Upper lobe of left lung (tissue), 6 donors: ENCODE data around the gene ZNF618. TPM values are rescaled to one million over a fixed set of nuclear protein-coding genes. Genes with fewer than 3 reads are reported as not detected.
A peak's percentile ranks its signal among the peaks of the same experiment; 100 is the strongest.

Experiments used
- ATAC-seq, 2 donors: fragments of 200-7000 bp; cut with Tn5 transposase; one replicate each; pipeline ENCODE4 v1.9.1; 2022; ENCODE audit warnings: mild to moderate bottlenecking in 2 of 2, moderate library complexity in 2 of 2; ENCODE audit not compliant: low FRiP score in 2 of 2
- DNase-seq, 2 donors: peaks; one replicate each; pipeline ENCODE4 v3.0.0-alpha.2; 2019 to 2020
- H3K27ac ChIP-seq, 4 donors: fragments of 200-600 bp; sonication (generic); one replicate each; pipeline ENCODE4 v1.5.1; 2016 to 2019
- H3K27me3 ChIP-seq, 4 donors: fragments of 200-600 bp; sonication (generic); one replicate each; pipeline ENCODE4 v1.5.1; 2017 to 2019
- H3K36me3 ChIP-seq, 4 donors: fragments of 200-600 bp; sonication (generic); one replicate each; pipeline ENCODE4 v1.5.1; 2016 to 2019
- H3K4me1 ChIP-seq, 4 donors: fragments of 200-600 bp; sonication (generic); one replicate each; pipeline ENCODE4 v1.5.1; 2018 to 2019
- H3K4me3 ChIP-seq, 4 donors: fragments of 200-600 bp; sonication (generic); one replicate each; pipeline ENCODE4 v1.5.1; 2017 to 2019; ENCODE audit warnings: mild to moderate bottlenecking in 2 of 4, moderate library complexity in 1 of 4
- H3K9me3 ChIP-seq, 4 donors: fragments of 200-600 bp; sonication (generic); one replicate each; pipeline ENCODE4 v1.5.1; 2018 to 2019
- CTCF ChIP-seq, 6 experiments: fragments of 450-650 bp in 4 of 6; fragments of 200-600 bp in 2 of 6; sonication (generic) in 2 of 6; IDR thresholded peaks; one replicate each; pipeline ENCODE4 v1.5.1; 2016 to 2019; ENCODE audit warnings: antibody characterized with exemption in 6 of 6
- EP300 ChIP-seq, 4 donors: sonication (generic); formaldehyde crosslinking; IDR thresholded peaks; one replicate each; pipeline ENCODE4 v1.5.1; 2017; ENCODE audit warnings: antibody characterized with exemption in 4 of 4, control low read depth in 2 of 4
- POLR2A ChIP-seq, 4 donors: fragments of 450-650 bp; IDR thresholded peaks; one replicate each; pipeline ENCODE4 v1.5.1; 2016 to 2017; ENCODE audit warnings: antibody characterized with exemption in 4 of 4, mild to moderate bottlenecking in 2 of 4
- POLR2AphosphoS5 ChIP-seq, 2 donors: sonication (generic); formaldehyde crosslinking; IDR thresholded peaks; one replicate each; pipeline ENCODE4 v1.5.1; 2017; ENCODE audit warnings: antibody characterized with exemption in 2 of 2
- WGBS, 2 donors: methylation state at CpG; one replicate each; pipeline ENCODE4 v1.1.5; 2017 to 2018; 5-methylcytosine and 5-hydroxymethylcytosine counted together
- total RNA-seq, 6 donors: library from RNA; depleted of rRNA in 4 of 6; stranded (reverse); fragments of >200 nt in 4 of 6; gene quantifications; one replicate each; pipeline versions ENCODE4 v1.1.0 to v1.2.1, GENCODE V29; 2016 to 2021
- donor health status: DM: no; HTN: no; CAD: no; lungs with moderate emphysema.
- donor health status: DM: no; HTN: yes; CAD: no; lungs with severe emphysema.

Gene ZNF618
- total RNA-seq, 6 donors from 2014 or later: 3.2 to 11.6 (median 9.1) TPM

- H3K9me3 ChIP-seq: no peaks in the 10 kb centered on the region
- no peak overlapping the region for H3K27ac ChIP-seq
- H3K27me3 ChIP-seq: no peaks in the 10 kb centered on the region
- peaks cover 17 to 23% (median 19%) of the 10 kb centered on the region in 4 donors for H3K4me1 ChIP-seq
- DNase-seq (no peak), ATAC-seq (no peak)
- TF ChIP-seq CTCF (IDR thresholded peaks at IDR 0.05) (no peak), POLR2AphosphoS5 (IDR thresholded peaks at IDR 0.05) (no peak), POLR2A (IDR thresholded peaks at IDR 0.05) (no peak), EP300 (IDR thresholded peaks at IDR 0.05) (no peak)
- WGBS, 2 donors: 87 to 90% methylated on average over 10 to 12 of the region's 12 CpGs
- H3K36me3 ChIP-seq: peaks cover 0 to 9% (median 2%) of the 10 kb centered on the region in 4 donors
- H3K4me3 ChIP-seq: no peak overlapping the region
Observed at GRCh38 chr9:113987526-113987925, 111.4 kb downstream of the ZNF618 start.

DNA sequence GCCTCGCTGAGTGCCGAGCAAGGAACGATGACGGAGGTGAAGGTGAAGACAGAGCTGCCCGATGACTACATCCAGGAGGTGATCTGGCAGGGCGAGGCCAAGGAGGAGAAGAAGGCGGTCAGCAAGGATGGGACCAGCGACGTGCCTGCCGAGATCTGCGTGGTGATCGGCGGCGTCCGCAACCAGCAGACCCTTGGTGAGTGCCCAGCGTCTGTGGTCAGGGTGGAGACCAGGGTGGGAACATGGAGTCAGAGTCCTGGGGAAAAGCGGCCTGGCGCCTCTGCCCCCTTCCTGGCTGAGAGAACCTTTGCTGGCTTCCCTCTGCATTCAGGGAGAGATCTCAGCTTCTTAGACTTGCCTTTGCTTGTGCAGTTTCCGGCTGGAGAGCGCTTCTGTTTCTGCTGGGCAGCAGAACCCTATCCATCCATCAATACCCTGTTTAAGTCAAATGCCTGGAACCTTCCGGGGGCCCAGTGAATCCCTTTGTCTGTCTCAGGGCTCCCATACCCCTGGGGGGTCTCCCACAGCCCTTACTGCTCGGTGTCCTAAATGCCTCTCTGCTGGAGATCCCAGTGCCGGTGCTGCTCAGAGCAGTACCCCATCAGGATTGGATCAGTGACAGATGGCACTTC, 112.4 kb downstream of the ZNF618 start:
- H3K27me3 ChIP-seq: no peaks in the 10 kb centered on the region
- 94 to 97% methylated on average over 20 to 23 of the region's 23 CpGs for WGBS, 2 donors
- peak in 1 of 2 donors; percentile 78 for DNase-seq
- H3K4me3 ChIP-seq: no peak overlapping the region
- H3K9me3 ChIP-seq: no peaks in the 10 kb centered on the region
- H3K27ac ChIP-seq: peak overlapping the region in 1 of 4 donors; percentile 35
- peaks cover 0 to 9% (median 2%) of the 10 kb centered on the region in 4 donors for H3K36me3 ChIP-seq
- ATAC-seq: no peak
- no peak for TF ChIP-seq EP300 (IDR thresholded peaks at IDR 0.05)
- TF ChIP-seq POLR2AphosphoS5 (IDR thresholded peaks at IDR 0.05): no peak
- no peak for TF ChIP-seq CTCF (IDR thresholded peaks at IDR 0.05)
- TF ChIP-seq POLR2A (IDR thresholded peaks at IDR 0.05): no peak
- H3K4me1 ChIP-seq: peaks cover 27 to 32% (median 29%) of the 10 kb centered on the region in 4 donors

GRCh38 chr9:113989017-113989713, 113.1 kb downstream of the ZNF618 start:
- peak overlapping the region in 1 of 4 donors; percentile 35 for H3K27ac ChIP-seq
- no peaks in the 10 kb centered on the region for H3K9me3 ChIP-seq
- peak in 1 of 2 donors; percentile 45 for DNase-seq
- TF ChIP-seq POLR2A (IDR thresholded peaks at IDR 0.05) (no peak), POLR2AphosphoS5 (IDR thresholded peaks at IDR 0.05) (peak; percentile 30 to 41)
- H3K27me3 ChIP-seq: no peaks in the 10 kb centered on the region
- peaks cover 0 to 9% (median 2%) of the 10 kb centered on the region in 4 donors for H3K36me3 ChIP-seq
- 83 to 91% methylated on average over 12 of the region's 12 CpGs for WGBS, 2 donors
- H3K4me1 ChIP-seq: peaks cover 34 to 39% (median 35%) of the 10 kb centered on the region in 4 donors
- ATAC-seq: peak in 1 of 2 donors; percentile 71
- no peak overlapping the region for H3K4me3 ChIP-seq

GRCh38 chr9:113989714-113990569, 113.8 kb downstream of the ZNF618 start:
- DNase-seq: peak in 1 of 2 donors; percentile 13
- Histone ChIP-seq H3K27me3 (no peaks in the 10 kb centered on the region), H3K36me3 (peaks cover 0 to 9% (median 2%) of the 10 kb centered on the region in 4 donors), H3K4me1 (peaks cover 40 to 45% (median 41%) of the 10 kb centered on the region in 4 donors), H3K9me3 (no peaks in the 10 kb centered on the region), H3K27ac (no peak overlapping the region), H3K4me3 (no peak overlapping the region)
- no peak for TF ChIP-seq POLR2AphosphoS5 (IDR thresholded peaks at IDR 0.05)
- no peak for TF ChIP-seq CTCF (IDR thresholded peaks at IDR 0.05)
- no peak for TF ChIP-seq EP300 (IDR thresholded peaks at IDR 0.05)
- TF ChIP-seq POLR2A (IDR thresholded peaks at IDR 0.05): no peak
- 90 to 92% methylated on average over 5 of the region's 5 CpGs for WGBS, 2 donors
- ATAC-seq: no peak

DNA sequence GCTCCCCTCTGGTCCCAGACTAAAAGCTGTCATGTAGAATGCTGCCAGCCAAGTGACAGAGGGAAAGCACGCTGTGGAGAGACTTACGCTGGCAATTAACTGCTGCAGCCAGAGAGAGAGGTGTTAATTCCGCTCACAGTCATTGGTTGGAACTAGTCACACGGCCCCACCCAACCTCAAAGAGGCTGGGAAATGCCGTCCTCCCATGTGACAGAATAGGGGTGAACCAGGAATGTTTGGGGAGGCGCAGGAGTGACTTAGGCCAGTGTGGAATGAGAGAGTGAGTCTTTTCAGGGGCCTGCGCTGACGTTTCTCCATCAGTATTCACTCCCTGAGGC, 114.4 kb downstream of the ZNF618 start:
- DNase-seq: peak in 1 of 2 donors; percentile 13
- TF ChIP-seq CTCF (IDR thresholded peaks at IDR 0.05) (no peak), POLR2AphosphoS5 (IDR thresholded peaks at IDR 0.05) (no peak), EP300 (IDR thresholded peaks at IDR 0.05) (no peak), POLR2A (IDR thresholded peaks at IDR 0.05) (no peak)
- H3K9me3 ChIP-seq: no peaks in the 10 kb centered on the region
- no peaks in the 10 kb centered on the region for H3K27me3 ChIP-seq
- peak overlapping the region in 1 of 4 donors; percentile 8 for H3K27ac ChIP-seq
- no peak for ATAC-seq
- 79 to 82% methylated on average over 8 of the region's 8 CpGs for WGBS, 2 donors
- H3K4me1 ChIP-seq: peaks cover 40 to 47% (median 41%) of the 10 kb centered on the region in 4 donors
- H3K36me3 ChIP-seq: peaks cover 0 to 9% (median 2%) of the 10 kb centered on the region in 4 donors
- no peak overlapping the region for H3K4me3 ChIP-seq
